NK-92 (cell line): ENCODE data around the gene OR5H6.
"Not testable (repeated sequence)": the region's sequence is repeated elsewhere in the genome, so short reads cannot be mapped to it uniquely, and the experiment has no call there.

Experiments used
- DNase-seq: peaks from one replicate; lab custom pipeline; 2025; ENCODE audit not compliant: unreplicated experiment; lab: John Stamatoyannopoulos, UW

The OR5H6 gene

DNA sequence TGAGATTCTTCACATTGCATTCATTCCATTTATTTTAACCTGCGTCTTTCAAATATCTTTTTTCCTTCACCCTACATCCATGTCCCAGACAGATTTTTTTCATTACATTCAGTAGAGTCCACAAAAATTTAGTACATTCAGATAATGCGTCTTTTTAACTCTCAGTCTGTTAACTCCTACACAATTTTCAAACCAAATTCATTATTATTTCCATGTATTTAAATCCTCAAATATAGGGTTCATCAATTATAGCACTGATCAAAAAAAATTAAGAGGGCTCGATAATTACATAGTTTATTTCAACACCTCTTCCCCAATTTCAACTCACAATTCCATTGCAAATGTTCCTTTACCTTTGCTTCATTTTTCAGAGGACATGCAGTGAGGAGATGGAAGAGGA, at the start of gene OR5H6:
Gene OR5H6 (plus strand): TSS at position 301 of the 400 bp plus-strand sequence. CDS start 89 bp downstream, at position 390.
- no peak for DNase-seq

DNA sequence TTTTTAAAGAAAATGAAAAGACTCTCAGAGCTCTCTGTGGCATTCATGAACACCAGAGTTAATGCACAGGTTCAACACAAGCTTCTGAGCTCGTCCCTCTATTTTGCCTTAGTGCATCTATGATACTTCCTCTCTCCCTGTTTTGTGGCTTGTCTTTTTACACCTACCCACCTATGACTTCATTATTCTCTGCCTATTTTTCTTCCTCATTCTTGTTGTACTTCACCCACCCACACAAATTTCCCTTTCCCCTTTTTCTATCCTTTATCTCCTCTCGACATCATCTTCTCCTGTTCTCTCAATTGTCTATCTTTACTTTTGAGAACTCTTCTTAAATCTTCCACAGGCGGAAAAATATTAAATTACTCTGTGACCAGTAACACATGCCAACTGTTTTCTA, 49.0 kb upstream of the OR5H6 start:
- DNase-seq = no peak

DNA sequence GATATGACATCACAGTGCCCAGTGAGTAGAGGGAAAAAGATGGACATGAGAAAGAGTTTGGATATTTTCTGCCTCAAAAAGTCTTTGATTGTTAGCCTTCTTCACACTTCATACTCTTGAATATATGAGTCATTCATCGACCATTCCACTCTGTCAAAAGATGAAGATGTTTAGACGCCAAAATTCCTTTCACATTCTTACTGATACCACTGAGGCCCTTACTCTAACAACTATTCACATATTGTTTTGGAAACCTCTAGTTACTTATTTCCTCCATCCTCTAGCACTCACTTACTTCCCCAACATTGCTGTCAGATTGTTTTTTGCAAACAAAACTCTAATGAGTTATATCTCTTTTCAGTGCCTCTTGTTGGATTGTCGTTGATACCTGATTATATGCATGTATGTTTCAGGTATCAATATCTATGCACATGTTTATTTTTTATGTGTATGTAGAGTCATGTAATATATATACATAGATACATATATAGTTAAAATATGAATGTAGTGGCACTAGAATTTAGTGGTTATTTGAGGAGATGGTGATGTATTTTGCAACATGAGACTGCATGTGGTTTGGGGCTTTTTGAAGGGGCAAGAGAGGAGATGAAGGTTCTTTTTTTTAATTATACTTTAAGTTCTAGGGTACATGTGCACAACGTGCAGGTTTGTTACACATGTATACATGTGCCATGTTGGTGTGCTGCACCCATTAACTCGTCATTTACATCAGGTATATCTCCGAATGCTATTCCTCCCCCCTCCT, 40.0 kb upstream of the OR5H6 start:
- no peak for DNase-seq

DNA sequence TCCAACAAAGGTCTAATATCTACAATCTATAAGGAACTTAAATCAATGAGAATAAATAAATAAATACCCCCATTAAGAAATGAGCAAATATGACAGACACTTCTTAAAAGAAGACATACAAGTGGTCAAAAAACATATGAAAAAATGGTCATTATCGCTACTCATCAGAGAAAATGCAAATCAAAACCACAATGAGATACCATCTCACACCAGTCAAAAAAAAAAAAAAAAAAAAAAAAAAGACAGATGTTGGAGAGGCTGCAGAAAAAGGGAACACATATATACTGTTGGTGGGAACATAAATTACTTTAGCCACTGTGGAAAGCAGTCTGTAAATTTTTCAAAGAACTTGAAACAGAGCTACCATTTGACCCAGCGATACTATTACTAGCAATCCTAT, 31.6 kb upstream of the OR5H6 start:
- no peak for DNase-seq

DNA sequence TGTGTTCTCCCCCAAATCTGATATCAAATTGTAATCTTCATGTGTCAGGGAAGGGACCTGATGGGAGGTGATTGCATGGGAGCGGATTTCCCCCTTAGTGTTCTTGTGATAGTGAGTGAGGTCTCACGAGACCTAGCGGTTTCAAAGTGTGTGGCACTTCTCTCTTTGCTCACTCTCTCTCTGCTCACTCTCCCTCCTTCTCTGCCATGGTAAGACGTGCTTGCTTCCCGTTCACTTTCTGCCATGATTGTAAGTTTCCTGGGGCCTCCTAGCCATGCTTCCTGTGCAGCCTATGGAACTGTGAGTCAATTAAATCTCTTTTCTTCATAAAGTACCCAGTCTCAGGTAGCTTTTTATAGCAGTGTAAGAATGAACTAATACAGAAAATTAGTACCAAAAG, 30.6 kb upstream of the OR5H6 start:
- no peak for DNase-seq

DNA sequence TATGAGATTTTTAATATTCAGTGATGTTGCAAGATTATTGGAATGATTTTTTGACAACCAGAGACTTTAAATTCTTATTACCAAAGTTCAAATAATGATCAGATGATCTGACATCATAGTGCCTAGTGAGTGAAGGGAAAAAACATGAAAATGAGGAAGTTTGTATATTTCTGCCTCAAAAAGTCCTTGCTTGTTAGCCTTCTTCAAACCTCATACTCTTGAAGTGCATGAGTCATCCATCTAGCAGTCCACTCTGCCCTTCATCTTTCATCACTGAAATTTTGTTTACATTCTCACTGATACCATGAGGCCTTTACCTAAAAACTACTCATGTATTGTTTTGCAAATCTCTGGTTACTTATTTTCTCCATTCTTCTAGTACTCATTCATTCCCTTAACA, 23.9 kb upstream of the OR5H6 start:
- DNase-seq = no peak

DNA sequence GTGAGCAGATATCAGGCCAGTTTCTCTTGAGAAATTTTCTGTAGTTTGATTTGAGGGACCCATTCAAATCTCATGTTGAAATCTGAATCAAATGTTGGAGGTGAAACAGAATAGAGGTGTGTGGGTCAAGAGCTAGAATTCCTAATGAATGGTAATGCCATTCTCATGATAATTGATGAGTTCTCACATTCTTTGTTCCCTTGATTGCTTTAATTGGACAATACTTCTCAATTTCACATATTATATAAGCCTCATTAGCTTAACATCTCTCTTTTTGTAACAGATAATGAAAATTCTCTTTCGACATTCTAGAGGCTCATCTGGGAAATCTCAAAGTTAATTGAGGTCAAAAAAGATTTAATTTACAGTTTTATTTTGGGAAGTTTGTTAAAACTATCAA, 21.9 kb upstream of the OR5H6 start:
- no peak for DNase-seq

DNA sequence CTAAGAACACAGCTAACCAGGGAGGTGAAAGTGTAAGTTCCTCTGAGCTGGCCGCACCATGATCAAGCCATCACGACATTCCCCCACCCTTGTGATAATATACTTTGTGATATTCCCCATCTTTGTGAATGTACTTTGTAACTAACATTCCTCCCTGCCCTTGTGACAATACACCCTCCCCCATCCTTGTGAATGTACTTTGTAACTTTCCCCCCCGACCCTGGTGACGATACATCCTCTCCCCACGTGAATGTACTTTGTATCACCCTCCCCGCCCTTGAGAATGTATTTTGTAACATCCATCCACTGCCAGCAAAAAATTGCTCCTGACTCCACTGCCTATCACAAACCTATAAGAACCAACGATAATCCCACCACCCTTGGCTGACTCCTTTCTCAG, 20.2 kb upstream of the OR5H6 start:
- DNase-seq = no peak

DNA sequence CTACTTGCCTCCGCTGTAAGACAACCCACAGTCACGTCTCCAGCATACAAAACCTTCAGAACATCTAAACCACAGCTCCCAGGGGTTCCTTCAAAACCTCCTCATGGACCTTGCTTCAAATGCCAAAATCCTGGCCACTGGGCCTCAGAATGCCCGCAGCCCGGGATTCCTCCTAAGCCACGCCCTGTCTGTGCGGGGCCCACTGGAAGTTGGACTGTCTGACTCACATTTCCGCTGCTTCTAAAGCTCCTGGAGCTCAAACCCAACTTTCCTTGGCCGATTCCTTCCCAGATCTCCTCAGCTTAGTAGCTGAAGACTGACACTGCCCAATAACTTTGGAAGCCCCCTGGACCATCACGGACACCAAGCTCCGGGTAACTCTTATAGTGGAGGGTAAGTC, 17.9 kb upstream of the OR5H6 start:
- DNase-seq = no peak

DNA sequence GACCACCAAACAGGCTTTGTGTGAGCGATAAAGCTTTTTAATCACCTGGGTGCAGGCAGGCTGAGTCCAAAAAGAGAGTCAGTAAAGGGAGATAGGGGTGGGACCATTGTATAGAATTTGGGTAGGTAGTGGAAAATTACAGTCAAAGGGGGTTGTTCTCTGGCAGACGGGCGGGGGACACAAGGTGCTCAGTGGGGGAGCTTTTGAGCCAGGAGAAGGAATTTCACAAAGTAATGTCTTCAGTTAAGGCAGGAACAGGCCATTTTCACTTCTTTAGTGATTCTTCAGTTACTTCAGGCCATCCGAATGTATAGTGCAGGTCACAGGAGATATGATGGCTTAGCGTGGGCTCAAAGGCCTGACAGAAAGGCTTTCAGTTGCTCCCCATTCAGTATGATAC, 8.0 kb upstream of the OR5H6 start:
- not testable (repeated sequence) for DNase-seq

DNA sequence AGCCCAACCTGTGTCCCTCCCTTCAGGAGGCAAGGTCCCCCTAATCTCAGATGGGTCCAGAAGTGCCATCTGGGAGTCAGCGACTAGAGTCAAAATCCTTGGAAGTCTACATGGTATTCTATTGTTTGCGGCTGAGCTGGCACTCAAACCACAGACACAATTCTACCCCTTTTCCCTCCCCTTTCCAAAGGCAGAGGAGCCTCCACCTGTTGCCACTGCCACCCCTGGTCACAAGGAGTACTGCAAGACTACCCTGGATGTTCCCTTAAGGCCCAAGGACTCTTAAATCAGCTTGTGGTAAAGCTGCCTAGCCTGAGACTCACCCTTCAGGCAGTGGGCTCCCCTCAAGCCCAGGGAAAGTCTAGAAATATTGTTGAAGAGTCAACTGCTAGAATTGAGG, 4.3 kb upstream of the OR5H6 start:
- DNase-seq = no peak

DNA sequence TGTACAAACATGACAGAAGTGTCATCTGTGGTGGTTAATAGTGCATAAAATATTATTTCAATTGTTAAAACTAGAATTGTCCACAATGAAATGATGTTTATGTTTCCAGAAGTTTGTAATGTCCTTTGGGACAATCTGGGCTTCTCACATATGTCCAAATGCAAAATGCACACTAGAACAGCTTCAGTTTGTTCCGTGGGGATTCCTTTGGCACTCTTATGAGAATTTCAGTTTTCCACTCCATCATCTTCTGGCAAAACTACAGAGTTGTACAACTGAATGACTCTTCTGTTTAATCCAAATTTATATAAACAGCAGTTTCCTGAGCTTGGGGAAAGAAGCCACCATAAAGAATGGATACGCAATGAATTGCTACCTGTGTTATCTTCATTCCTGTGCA, 2.0 kb upstream of the OR5H6 start:
- DNase-seq = no peak

DNA sequence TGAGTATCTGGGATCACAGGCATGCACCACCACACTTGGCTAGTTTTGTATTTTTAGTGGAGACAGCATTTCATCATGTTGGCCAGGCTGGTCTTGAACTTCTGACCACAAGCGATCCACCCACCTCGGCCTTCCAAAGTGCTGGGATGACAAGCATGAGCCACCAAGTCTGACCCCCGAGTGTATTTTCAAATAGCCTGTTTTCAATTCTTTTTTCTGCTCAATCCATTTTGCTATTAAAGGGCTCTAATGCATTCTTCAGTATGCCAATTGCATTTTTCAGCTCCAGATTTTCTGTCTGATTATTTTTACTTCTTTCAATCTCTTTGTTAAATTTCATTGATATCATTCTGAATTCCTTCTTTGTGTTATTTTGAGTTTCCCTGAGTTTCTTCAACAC, 5.8 kb downstream of the OR5H6 start:
- no peak for DNase-seq

DNA sequence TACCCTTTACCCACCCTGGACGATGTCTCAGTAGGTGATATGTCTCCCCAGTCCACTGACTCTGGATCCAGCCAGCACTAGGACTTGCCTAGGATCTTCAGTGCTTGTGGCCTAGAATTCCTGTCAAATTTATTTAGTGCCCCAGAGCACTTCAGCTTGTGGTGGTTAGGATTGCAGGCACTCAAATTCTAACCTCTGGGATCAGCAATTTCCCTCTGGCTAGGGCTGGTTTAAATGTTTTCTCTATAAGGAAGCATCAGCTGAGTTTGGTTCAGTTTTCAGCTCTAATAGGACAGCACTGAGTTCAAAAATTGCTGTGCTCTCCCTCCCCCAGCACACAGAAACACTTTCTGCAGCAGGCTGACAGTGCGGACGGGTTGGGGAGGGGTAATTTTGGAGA, 8.1 kb downstream of the OR5H6 start:
- no peak for DNase-seq

DNA sequence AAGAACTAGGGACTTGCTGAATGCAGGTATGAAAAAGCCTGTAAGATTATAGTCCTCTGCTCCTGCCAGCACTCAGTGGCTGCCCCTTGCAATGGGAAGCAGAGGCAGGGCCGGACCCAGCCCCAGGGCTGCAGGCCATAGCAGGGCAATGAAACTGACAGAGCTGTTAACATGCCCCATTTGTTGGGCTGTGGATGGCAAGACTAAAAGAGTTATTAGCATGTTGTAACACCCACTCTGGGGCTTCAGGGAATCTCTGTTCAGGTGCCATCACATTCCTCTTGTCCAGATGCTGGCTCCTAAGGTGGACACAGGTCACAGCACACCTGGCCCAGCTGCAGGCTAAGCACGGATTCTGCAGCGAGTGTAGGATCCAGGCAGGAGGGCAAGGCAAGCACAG, 10.9 kb downstream of the OR5H6 start:
- no peak for DNase-seq

DNA sequence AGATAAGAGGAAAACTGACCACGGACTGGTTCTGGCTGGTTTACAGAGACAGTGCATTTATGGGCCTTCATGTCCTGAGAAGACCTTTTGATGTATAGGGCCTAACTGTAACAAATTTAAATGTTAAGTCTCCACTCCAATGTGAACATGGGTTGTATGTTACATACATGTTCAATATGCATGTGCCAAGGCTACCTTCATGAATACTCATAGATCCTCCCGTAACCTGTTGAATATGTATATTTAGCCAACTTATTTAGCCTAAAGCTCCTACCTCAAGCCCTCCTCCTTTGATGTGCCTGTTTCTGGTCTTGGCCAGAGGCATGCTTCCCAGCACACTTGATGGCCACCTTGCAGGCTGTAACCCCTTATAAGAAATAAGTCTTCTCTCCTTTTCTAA, 18.2 kb downstream of the OR5H6 start, which contains the start of gene OR5H2:
Gene OR5H2 (plus strand): TSS at position 301 of the 400 bp plus-strand sequence. CDS start 398 bp downstream, outside the sequence.
- no peak for DNase-seq

DNA sequence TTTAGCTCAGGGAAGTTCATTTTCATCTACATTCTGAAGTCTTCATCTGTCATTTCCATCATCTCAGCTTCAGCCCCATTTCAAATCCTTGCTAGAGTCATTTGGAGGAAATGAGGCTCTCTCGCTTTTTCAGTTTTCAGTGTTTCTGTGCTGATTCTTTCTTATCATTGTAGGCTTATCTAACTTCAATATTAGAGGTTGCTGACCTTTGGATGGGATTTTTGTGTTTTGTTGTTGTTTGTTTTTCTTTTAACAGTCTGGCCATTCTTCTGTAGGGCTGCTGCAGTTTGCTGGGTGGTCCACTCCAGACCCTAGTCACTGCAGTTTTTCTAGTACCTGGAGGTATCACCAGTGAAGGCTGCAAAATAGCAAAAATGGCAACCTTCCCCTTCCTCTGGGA, 26.9 kb downstream of the OR5H6 start:
- no peak for DNase-seq

DNA sequence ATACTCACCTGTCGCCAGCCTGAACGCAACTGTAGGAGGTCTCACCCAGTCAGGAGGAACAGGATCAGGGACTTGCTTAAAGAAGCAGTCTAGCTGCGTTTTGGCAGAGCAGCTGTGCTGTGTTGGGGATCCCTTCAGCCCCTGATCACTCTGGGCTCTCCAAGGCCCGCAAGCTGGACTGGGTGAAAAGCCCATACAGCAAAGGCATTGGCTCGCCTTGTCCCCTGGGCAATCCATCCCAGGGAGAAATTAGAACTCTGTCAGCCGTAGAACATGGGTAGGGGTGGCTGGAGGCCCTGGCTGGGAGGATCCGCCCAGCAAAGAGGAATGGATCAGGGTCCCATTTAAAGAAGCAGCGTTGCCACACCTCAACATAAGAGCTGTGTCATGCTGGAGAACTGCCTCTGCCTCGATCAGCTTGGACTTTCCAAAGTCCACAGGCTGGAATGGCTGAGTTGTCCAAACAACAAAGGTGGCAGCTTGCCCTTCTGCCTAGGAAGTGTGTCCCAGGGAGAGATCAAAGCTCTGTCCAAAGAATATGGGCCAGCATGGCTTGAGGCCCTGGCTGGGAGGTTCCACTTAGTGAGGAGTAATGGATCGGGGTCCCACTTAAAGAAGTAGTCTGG, 27.4 kb downstream of the OR5H6 start:
- no peak for DNase-seq
